Activated CD8-positive, alpha-beta memory T cell treated with anti-CD3 and anti-CD28 coated beads, Interleukin-2, amount 50 U/mL, for 1 hour (primary cell): ENCODE results near the gene GALNT18.

Source experiments
- DNase-seq: peaks from one replicate; pipeline ENCODE4 v3.0.0-alpha.2; 2020; ENCODE audit errors: extremely low read depth

GALNT18 gene

GRCh38 chr11:11433960-11434359 is 187.8 kb downstream of the GALNT18 start:
- DNase-seq = no peak

- DNase-seq = no peak
Measured at GRCh38 chr11:11432621-11433319, 189.0 kb downstream of the GALNT18 start.

GRCh38 chr11:11430431-11430830 is 191.4 kb downstream of the GALNT18 start:
- DNase-seq = no peak

- DNase-seq = no peak
Measured at GRCh38 chr11:11428714-11429113, 193.1 kb downstream of the GALNT18 start.

GRCh38 chr11:11427542-11427941 is 194.3 kb downstream of the GALNT18 start:
- DNase-seq = no peak

GRCh38 chr11:11427140-11427539 is 194.7 kb downstream of the GALNT18 start:
- no peak for DNase-seq

GRCh38 chr11:11426226-11426952 is 195.4 kb downstream of the GALNT18 start:
- no peak for DNase-seq

- DNase-seq = no peak
Measured at GRCh38 chr11:11425806-11426205, 196.0 kb downstream of the GALNT18 start.

GRCh38 chr11:11424688-11425087 is 197.1 kb downstream of the GALNT18 start:
- DNase-seq = no peak

GRCh38 chr11:11422411-11423128 is 199.2 kb downstream of the GALNT18 start:
- no peak for DNase-seq

- no peak for DNase-seq
Measured at GRCh38 chr11:11421509-11421908, 200.3 kb downstream of the GALNT18 start.

- DNase-seq = no peak
Measured at GRCh38 chr11:11420899-11421285, 200.9 kb downstream of the GALNT18 start.

GRCh38 chr11:11420191-11420898 is 201.5 kb downstream of the GALNT18 start:
- DNase-seq = no peak

- DNase-seq = no peak
Measured at GRCh38 chr11:11419747-11420146, 202.1 kb downstream of the GALNT18 start.

GRCh38 chr11:11416917-11417316 is 204.9 kb downstream of the GALNT18 start:
- DNase-seq = no peak

- no peak for DNase-seq
Measured at GRCh38 chr11:11416502-11416901, 205.3 kb downstream of the GALNT18 start.

- DNase-seq = no peak
Measured at GRCh38 chr11:11415901-11416300, 205.9 kb downstream of the GALNT18 start.

GRCh38 chr11:11414996-11415395 is 206.8 kb downstream of the GALNT18 start:
- DNase-seq = no peak

- no peak for DNase-seq
Measured at GRCh38 chr11:11413776-11414175, 208.0 kb downstream of the GALNT18 start.

GRCh38 chr11:11411401-11411985 is 210.3 kb downstream of the GALNT18 start:
- DNase-seq = no peak

- DNase-seq = no peak
Measured at GRCh38 chr11:11409901-11410300, 211.9 kb downstream of the GALNT18 start.

GRCh38 chr11:11409224-11409623 is 212.6 kb downstream of the GALNT18 start:
- no peak for DNase-seq
